Measurements from ENCODE around the gene MTA1. TPM values are rescaled to one million over a fixed set of nuclear protein-coding genes. Genes with fewer than 3 reads are reported as not detected.

Gene MTA1
- total and polyA plus RNA-seq, 10 of the 15 experiments (the other 5 are each of a cell fraction or from before 2014, with no cell fraction given), result 0.14 to 162 (median 30.6) TPM

DNA sequence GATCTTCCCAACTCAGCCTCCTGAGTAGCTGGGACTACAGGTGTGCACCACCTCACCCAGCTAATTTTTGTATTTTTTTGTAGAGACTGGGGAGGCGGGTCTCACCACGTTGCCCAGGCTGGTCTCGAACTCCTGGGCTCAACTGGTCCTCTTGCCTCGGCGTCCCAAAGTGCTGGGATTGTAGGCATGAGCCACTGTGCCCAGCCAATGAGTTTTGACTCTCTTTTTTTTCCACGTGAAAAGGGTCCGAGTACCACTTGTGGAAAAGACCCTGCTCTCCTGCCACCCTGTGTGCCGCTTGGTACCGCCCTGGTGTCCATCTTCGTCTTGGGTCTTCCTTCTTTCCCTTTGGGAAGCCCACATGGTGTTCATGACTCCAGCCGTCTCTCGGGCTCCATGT is 89.0 kb downstream of the MTA1 start:
- TF ChIP-seq, protein P1, sequence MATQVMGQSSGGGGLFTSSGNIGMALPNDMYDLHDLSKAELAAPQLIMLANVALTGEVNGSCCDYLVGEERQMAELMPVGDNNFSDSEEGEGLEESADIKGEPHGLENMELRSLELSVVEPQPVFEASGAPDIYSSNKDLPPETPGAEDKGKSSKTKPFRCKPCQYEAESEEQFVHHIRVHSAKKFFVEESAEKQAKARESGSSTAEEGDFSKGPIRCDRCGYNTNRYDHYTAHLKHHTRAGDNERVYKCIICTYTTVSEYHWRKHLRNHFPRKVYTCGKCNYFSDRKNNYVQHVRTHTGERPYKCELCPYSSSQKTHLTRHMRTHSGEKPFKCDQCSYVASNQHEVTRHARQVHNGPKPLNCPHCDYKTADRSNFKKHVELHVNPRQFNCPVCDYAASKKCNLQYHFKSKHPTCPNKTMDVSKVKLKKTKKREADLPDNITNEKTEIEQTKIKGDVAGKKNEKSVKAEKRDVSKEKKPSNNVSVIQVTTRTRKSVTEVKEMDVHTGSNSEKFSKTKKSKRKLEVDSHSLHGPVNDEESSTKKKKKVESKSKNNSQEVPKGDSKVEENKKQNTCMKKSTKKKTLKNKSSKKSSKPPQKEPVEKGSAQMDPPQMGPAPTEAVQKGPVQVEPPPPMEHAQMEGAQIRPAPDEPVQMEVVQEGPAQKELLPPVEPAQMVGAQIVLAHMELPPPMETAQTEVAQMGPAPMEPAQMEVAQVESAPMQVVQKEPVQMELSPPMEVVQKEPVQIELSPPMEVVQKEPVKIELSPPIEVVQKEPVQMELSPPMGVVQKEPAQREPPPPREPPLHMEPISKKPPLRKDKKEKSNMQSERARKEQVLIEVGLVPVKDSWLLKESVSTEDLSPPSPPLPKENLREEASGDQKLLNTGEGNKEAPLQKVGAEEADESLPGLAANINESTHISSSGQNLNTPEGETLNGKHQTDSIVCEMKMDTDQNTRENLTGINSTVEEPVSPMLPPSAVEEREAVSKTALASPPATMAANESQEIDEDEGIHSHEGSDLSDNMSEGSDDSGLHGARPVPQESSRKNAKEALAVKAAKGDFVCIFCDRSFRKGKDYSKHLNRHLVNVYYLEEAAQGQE (IDR thresholded peaks at IDR 0.05; ENCODE audit: low read depth, low read length), result no peak
- no peak for TF ChIP-seq RB1 (IDR thresholded peaks at IDR 0.05; ENCODE audit: borderline replicate concordance)
- TF ChIP-seq NRF1 (conservative IDR thresholded peaks at IDR 0.05; ENCODE audit: low read depth, low read length), result no peak
- no peak for TF ChIP-seq DPF2 (IDR thresholded peaks at IDR 0.05)
- TF ChIP-seq MXI1 (IDR thresholded peaks at IDR 0.05; ENCODE audit: low read depth, low read length), result no peak
- TF ChIP-seq HDGF (IDR thresholded peaks at IDR 0.05), result no peak
- no peak for TF ChIP-seq ETV6 (conservative IDR thresholded peaks at IDR 0.05 in 1 of 2, IDR thresholded peaks at IDR 0.05 in 1 of 2; ENCODE audit: borderline replicate concordance in 1 of 2, low read depth in 1 of 2)
- TF ChIP-seq JUNB (IDR thresholded peaks at IDR 0.05), result no peak
- TF ChIP-seq FOXM1 (IDR thresholded peaks at IDR 0.05; ENCODE audit: low read depth, low read length), result no peak
- TF ChIP-seq ZBED1 (IDR thresholded peaks at IDR 0.05; ENCODE audit: borderline replicate concordance), result no peak
- no peak for TF ChIP-seq TCF3 (IDR thresholded peaks at IDR 0.05; ENCODE audit: borderline replicate concordance, insufficient read depth, low read depth, low read length)
- no peak for TF ChIP-seq SUPT20H (IDR thresholded peaks at IDR 0.05; ENCODE audit: borderline replicate concordance, control insufficient read depth, low read depth, low read length)
- TF ChIP-seq NR2F1 (conservative IDR thresholded peaks at IDR 0.05), result no peak
- no peak for TF ChIP-seq CEBPB (IDR thresholded peaks at IDR 0.05; ENCODE audit: borderline replicate concordance in 1 of 2, low read depth in 2 of 2, low read length in 2 of 2)
- TF ChIP-seq, protein P2, sequence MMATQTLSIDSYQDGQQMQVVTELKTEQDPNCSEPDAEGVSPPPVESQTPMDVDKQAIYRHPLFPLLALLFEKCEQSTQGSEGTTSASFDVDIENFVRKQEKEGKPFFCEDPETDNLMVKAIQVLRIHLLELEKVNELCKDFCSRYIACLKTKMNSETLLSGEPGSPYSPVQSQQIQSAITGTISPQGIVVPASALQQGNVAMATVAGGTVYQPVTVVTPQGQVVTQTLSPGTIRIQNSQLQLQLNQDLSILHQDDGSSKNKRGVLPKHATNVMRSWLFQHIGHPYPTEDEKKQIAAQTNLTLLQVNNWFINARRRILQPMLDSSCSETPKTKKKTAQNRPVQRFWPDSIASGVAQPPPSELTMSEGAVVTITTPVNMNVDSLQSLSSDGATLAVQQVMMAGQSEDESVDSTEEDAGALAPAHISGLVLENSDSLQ (IDR thresholded peaks at IDR 0.05), result no peak
- BruUV-seq (replicated peaks), result no TSS peak
- in situ Hi-C loops (cut with MboI) (no loop called here), intact Hi-C loops (cut with micrococcal nuclease; ENCODE audit: unreplicated experiment) (no loop called here)
- SMC1A ChIA-PET (ENCODE audit: uncharacterized antibody, unreplicated experiment), result no interaction called here
- ATAC-seq, result no peak
- no peak overlapping the region for H3K4me3 ChIP-seq
- WGBS (ENCODE audit: insufficient coverage, insufficient replicate concordance, low lambda C conversion rate, missing lambda C conversion rate), result 46% methylated on average over 12 of the region's 12 CpGs
- H2AFZ ChIP-seq (ENCODE audit: control insufficient read depth, low read depth, low read length), result no peak overlapping the region
- H3K27ac ChIP-seq (ENCODE audit: control insufficient read depth, insufficient read depth), result no peak overlapping the region
- no peaks in the 10 kb centered on the region for H3K4me1 ChIP-seq (ENCODE audit: control insufficient read depth, insufficient read depth, low read length)
- H4K20me1 ChIP-seq (ENCODE audit: control insufficient read depth, insufficient read depth), result no peaks in the 10 kb centered on the region
- DNase-seq (ENCODE audit: low read depth, low spot score), result no peak
- H3K4me2 ChIP-seq (ENCODE audit: control insufficient read depth, insufficient read depth), result no peak overlapping the region
- H3K9ac ChIP-seq (ENCODE audit: control insufficient read depth, insufficient read depth, low read length), result no peak overlapping the region
- RAD21 ChIA-PET (ENCODE audit: unreplicated experiment), result no interaction called here
- H3K79me2 ChIP-seq (ENCODE audit: control insufficient read depth, insufficient read depth, low read length), result no peaks in the 10 kb centered on the region
- CTCF ChIA-PET, result no interaction called here
- no peaks in the 10 kb centered on the region for H3K36me3 ChIP-seq (ENCODE audit: control insufficient read depth in 2 of 2, insufficient read depth in 2 of 2, low read length in 1 of 2)
- no peak for FAIRE-seq
- H3K27me3 ChIP-seq (replicated peaks in 1 of 2; ENCODE audit: control insufficient read depth in 2 of 2, insufficient read depth in 2 of 2, low read length in 1 of 2), result peaks cover 1 to 3% of the 10 kb centered on the region in 2 experiments; a peak in 1 of 4 replicates
- POLR2A ChIA-PET, result no interaction called here
- no peaks in the 10 kb centered on the region for H3K9me3 ChIP-seq (replicated peaks; ENCODE audit: control insufficient read depth, insufficient read depth, low read length)
